Esophagus muscularis mucosa (tissue), 4 donors: ENCODE data around the gene ACY1.
A peak's percentile ranks its signal among the peaks of the same experiment; 100 is the strongest.

Source experiments
- EP300 ChIP-seq: sonication (generic); formaldehyde crosslinking; IDR thresholded peaks from one replicate; pipeline ENCODE4 v1.6.1; 2017; ENCODE audit warnings: antibody characterized with exemption
- POLR2A ChIP-seq: fragments of 450-650 bp; IDR thresholded peaks from one replicate; pipeline ENCODE4 v1.6.1; 2017; ENCODE audit warnings: antibody characterized with exemption, moderate library complexity, mild to moderate bottlenecking, low read depth
- POLR2AphosphoS5 ChIP-seq, 2 donors: sonication (generic); formaldehyde crosslinking; IDR thresholded peaks; one replicate each; pipeline ENCODE4 v1.6.1; 2017; ENCODE audit warnings: antibody characterized with exemption in 2 of 2
- TF ChIP-seq, protein P1 (sequence below), 3 experiments: fragments of 200-600 bp in 2 of 3; fragments of 450-650 bp in 1 of 3; sonication (generic) in 2 of 3; IDR thresholded peaks; one replicate each; pipeline ENCODE4 v1.5.1; 2017 to 2019; ENCODE audit warnings: antibody characterized with exemption in 3 of 3, mild to moderate bottlenecking in 2 of 3, moderate library complexity in 1 of 3

DNA sequence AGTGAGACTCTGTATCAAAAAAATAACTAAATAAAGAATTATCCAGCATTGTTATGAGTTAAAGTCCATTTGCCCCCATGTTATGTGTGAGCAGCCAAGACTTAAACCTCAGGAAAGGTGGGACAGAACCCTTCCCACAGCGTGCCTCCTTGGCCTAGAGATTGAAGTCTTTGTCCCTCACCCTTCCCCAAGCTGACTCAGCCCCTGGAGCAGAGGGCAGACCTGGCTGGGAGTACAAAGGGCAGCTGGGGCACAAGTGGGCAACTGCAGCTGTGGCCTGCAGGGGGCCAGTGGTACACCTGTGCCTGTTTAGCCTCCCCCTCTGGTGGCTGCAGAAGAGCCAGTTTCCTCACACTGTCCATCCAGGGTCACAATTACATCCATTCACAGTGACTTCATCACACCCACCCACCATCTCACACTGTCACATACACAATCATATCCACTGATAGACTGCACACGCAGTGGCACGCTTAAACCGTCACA is 940 bp upstream of the ACY1 start:
- TF ChIP-seq, protein P1, sequence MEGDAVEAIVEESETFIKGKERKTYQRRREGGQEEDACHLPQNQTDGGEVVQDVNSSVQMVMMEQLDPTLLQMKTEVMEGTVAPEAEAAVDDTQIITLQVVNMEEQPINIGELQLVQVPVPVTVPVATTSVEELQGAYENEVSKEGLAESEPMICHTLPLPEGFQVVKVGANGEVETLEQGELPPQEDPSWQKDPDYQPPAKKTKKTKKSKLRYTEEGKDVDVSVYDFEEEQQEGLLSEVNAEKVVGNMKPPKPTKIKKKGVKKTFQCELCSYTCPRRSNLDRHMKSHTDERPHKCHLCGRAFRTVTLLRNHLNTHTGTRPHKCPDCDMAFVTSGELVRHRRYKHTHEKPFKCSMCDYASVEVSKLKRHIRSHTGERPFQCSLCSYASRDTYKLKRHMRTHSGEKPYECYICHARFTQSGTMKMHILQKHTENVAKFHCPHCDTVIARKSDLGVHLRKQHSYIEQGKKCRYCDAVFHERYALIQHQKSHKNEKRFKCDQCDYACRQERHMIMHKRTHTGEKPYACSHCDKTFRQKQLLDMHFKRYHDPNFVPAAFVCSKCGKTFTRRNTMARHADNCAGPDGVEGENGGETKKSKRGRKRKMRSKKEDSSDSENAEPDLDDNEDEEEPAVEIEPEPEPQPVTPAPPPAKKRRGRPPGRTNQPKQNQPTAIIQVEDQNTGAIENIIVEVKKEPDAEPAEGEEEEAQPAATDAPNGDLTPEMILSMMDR (IDR thresholded peaks at IDR 0.05) = peak; percentile 21 to 50 (median 28)
- TF ChIP-seq POLR2A (no peak), EP300 (no peak), POLR2AphosphoS5 (IDR thresholded peaks at IDR 0.05) (no peak)
